ENCODE data around the gene PIWIL1. TPM values are rescaled to one million over a fixed set of nuclear protein-coding genes. Genes with fewer than 3 reads are reported as not detected.

Gene PIWIL1
- total RNA-seq, 1 experiment from 2014 or later: not detected

GRCh38 chr12:130398100-130398848 lies 60.6 kb downstream of the PIWIL1 start:
- 0 out of 5 replicates have a peak, but pooled peaks cover 0 to 3% of the 10 kb centered on the region in 2 experiments for H3K9me3 Mint-ChIP-seq
- H3K27me3 ChIP-seq (ENCODE audit: insufficient read depth, low read length): no peaks in the 10 kb centered on the region
- H2AFZ ChIP-seq (ENCODE audit: low read length): no peak overlapping the region
- H2BK12ac ChIP-seq (ENCODE audit: insufficient read length, low read depth, low read length): no peak overlapping the region
- H3K23me2 ChIP-seq (ENCODE audit: insufficient read length, low read depth, low read length, poor library complexity, severe bottlenecking): no peaks in the 10 kb centered on the region
- no peak overlapping the region for H3T11ph ChIP-seq (ENCODE audit: low read length)
- H4K8ac ChIP-seq (replicated peaks; ENCODE audit: insufficient read length, low read depth, low read length): no peak overlapping the region
- no peak overlapping the region for H3K14ac ChIP-seq (ENCODE audit: insufficient read depth, low read length)
- H2BK120ac ChIP-seq (ENCODE audit: low read depth, low read length, poor library complexity, severe bottlenecking): no peak overlapping the region
- H4K20me1 ChIP-seq (ENCODE audit: control insufficient read depth, insufficient read depth, insufficient read length): no peaks in the 10 kb centered on the region
- H3K36me3 Mint-ChIP-seq (ENCODE audit: insufficient read depth in 1 of 3, low read depth in 3 of 3): no peaks in the 10 kb centered on the region
- no peak for DNase-seq
- H3K23ac ChIP-seq (ENCODE audit: insufficient read length, low read depth, low read length): no peak overlapping the region
- WGBS (ENCODE audit: extremely low coverage, insufficient read length, low lambda C conversion rate): no CpG with 5 or more reads among the region's 12 CpGs
- H3K79me1 ChIP-seq (ENCODE audit: insufficient read depth, low read depth, low read length, poor library complexity, severe bottlenecking): no peaks in the 10 kb centered on the region
- no peak overlapping the region for H4K5ac ChIP-seq (ENCODE audit: insufficient read length, low read depth, low read length)
- no peak overlapping the region for H3K27ac ChIP-seq (ENCODE audit: insufficient read length, low read depth, low read length)
- no peak overlapping the region for H2BK20ac ChIP-seq (ENCODE audit: low read depth, low read length, poor library complexity, severe bottlenecking)
- H3K9ac ChIP-seq (ENCODE audit: extremely low read depth, insufficient read length, low read length): no peak overlapping the region
- no peaks in the 10 kb centered on the region for H3K9me3 ChIP-seq (ENCODE audit: control insufficient read depth, low read depth, low read length)
- no peak overlapping the region for H4K91ac ChIP-seq (ENCODE audit: insufficient read length, low read depth, low read length)
- TF ChIP-seq, protein P1, sequence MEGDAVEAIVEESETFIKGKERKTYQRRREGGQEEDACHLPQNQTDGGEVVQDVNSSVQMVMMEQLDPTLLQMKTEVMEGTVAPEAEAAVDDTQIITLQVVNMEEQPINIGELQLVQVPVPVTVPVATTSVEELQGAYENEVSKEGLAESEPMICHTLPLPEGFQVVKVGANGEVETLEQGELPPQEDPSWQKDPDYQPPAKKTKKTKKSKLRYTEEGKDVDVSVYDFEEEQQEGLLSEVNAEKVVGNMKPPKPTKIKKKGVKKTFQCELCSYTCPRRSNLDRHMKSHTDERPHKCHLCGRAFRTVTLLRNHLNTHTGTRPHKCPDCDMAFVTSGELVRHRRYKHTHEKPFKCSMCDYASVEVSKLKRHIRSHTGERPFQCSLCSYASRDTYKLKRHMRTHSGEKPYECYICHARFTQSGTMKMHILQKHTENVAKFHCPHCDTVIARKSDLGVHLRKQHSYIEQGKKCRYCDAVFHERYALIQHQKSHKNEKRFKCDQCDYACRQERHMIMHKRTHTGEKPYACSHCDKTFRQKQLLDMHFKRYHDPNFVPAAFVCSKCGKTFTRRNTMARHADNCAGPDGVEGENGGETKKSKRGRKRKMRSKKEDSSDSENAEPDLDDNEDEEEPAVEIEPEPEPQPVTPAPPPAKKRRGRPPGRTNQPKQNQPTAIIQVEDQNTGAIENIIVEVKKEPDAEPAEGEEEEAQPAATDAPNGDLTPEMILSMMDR (conservative IDR thresholded peaks at IDR 0.05): no peak
- H2BK5ac ChIP-seq (ENCODE audit: insufficient read length, low read length): no peak overlapping the region
- no peaks in the 10 kb centered on the region for H3K79me2 ChIP-seq (ENCODE audit: insufficient read depth, low read length)
- no peak overlapping the region for H3K4me2 ChIP-seq (ENCODE audit: insufficient read depth, insufficient read length, low read length)
- no peak overlapping the region for H3K4ac ChIP-seq (ENCODE audit: low read depth, low read length)
- no peaks in the 10 kb centered on the region for H3K4me1 ChIP-seq (ENCODE audit: insufficient read depth, low read length)
- no peak overlapping the region for H3K18ac ChIP-seq (ENCODE audit: insufficient read length, low read depth, low read length)
- peaks cover 5% of the 10 kb centered on the region for H3K27me3 Mint-ChIP-seq (ENCODE audit: low read depth)
- H3K56ac ChIP-seq (ENCODE audit: insufficient read length, low read depth, low read length): no peak overlapping the region
- H3K4me3 Mint-ChIP-seq: no peak overlapping the region
- no peak overlapping the region for H2AK5ac ChIP-seq (ENCODE audit: insufficient read length, low read length)
- H3K27ac Mint-ChIP-seq: no peak overlapping the region
- no peak overlapping the region for H2BK15ac ChIP-seq (ENCODE audit: low read depth, low read length)
- H3K4me1 Mint-ChIP-seq: peaks cover 6% of the 10 kb centered on the region in 2 experiments
